Lung microvascular endothelial cell (primary cell): ENCODE measurements around the gene CHRM3. TPM values are rescaled to one million over a fixed set of nuclear protein-coding genes. Genes with fewer than 3 reads are reported as not detected.

Experiments used
- DNase-seq, 2 donors: peaks; one replicate each; pipeline versions ENCODE4 v3.0.0 to v3.0.0-alpha.2; 2010; ENCODE audit warnings: low read depth in 2 of 2
- total RNA-seq: library from RNA; depleted of rRNA; stranded (reverse); fragments of >200 nt; gene quantifications from 2 replicates; pipeline ENCODE4 v1.2.1, GENCODE V29; 2014

CHRM3 gene
- total RNA-seq, 1 donor from 2014 or later, result 0.20 TPM

DNA sequence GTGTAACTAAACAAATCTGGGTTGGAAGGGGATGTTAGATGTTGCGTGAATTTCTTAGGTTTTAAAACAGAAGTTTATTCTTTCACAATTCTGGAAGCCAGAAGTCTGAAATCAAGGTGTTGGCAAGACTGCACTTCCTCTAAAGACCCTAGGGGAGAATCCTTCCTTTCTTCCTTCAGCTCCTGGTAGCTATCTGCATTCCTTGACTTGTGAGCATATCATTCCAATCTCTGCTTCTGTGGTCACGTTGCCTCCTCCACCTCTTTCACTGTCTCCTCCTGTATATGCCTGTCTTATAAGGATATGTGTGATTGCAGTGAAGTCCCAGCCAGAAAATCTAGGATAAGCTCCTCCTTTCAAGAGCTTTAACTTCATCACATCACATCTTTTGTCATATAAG, 7.7 kb downstream of the CHRM3 start:
- DNase-seq, result no peak

GRCh38 chr1:239413916-239414315, 27.5 kb downstream of the CHRM3 start:
- no peak for DNase-seq

DNA sequence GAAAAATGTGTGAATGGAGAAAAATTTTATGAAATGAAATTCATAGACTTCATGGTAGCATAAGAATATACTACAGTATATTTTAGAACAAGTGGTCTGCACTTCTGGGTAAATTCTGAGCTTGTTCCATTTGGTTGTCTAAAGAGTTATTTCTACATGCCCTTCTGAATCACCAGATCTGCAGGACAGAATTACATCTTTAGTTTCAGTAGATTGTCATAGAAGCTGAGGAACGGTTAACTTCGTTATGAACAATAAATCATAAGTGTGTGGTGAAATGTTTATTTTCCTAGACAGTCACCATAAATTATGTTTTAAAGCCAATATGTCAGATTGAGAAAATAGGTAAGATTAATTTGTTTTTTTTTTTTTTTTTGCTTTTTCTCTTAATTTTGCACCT, 30.9 kb downstream of the CHRM3 start:
- DNase-seq, result no peak

DNA sequence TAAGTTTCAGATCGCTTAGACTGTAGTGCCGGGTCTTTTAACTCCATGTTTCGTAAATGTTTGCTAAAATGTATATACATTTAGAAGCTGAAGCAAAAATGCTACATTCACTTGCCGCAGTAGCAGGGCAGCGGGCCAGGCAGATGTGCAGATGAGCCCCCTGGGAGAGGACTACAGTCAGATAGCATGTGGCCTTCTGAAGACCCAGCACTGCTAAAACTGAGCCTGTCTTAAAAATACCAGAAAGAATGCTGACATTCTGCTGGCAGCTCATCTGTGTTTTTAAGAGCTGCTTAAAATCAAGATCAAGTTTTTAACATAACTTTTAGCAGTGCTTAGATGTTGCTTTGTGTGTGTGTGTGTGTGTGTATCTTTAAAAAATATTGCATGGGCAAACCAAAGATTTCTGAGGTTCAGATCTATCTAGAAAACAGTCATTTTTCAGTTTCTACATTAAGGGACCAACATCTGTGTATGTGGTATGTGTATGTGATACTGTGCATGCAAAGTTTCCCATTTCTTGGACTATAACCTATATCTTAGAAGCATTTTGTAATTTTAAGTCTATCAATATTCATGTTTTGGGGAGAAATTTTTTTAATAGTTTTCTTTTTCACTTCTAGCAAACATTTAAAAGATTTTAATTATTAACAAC, 31.7 kb downstream of the CHRM3 start:
- no peak for DNase-seq

- no peak for DNase-seq
Observed at GRCh38 chr1:239418681-239419080, 32.3 kb downstream of the CHRM3 start.

GRCh38 chr1:239421811-239422210, 35.4 kb downstream of the CHRM3 start:
- DNase-seq, result no peak

GRCh38 chr1:239422818-239423217, 36.5 kb downstream of the CHRM3 start:
- DNase-seq, result no peak

DNA sequence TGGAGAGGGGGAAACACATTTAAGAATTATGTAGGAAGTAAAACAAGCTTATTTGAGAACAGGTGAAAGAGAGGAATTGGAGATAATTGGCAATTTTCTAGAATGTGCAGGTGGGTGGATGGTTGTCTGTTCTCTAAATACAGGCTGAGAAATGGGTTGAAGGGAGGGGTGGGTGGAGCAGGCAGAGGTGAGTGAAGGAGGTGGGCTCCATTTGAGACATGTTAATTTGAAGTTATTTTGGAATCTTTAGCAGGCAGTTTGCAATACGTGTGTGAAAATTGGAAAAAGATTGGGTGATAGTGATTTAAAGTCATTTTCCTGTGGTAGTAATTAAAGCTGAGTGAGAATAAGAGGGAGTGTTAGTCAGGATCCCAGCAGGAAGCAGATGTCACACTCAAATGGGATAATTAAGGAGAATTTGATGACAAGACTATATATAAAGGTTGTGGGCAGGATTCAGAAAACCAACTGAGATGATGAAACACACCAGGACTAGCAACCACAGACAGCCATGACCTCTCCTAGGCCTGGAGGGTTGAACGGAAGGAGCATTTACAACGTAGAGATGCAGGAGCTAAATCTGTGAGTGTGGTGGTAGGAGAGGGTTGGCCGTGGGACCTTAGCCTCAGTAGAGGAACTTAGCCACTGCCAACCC, 40.6 kb downstream of the CHRM3 start:
- no peak for DNase-seq

GRCh38 chr1:239427712-239428111, 41.3 kb downstream of the CHRM3 start:
- DNase-seq, result no peak

DNA sequence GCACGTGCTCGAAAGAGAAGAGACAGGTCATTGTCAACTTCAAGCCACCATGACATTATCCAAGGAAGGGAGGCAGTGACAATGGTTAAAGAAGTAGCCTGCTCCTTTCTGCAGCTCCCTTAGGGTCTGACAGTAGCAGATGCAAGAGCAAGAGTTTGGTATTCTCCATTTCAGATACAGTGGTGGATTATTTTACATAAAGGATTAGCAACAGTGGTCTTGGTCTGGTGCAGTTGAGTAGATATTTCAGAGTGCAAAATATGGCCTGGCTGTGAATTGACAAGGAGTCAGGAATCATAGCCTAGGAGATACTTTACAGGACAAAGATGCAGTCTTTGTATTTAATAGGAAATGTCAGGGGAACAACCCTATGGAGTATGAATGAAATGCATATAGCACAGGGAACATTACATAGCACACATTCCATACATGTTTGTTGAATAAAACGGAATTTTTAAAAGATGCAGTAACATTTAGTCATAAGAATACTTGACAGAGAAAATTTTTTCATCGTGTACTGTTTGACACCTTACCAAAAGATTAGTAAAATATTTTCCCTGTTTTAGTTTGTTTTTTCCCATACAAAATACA, 41.8 kb downstream of the CHRM3 start:
- no peak for DNase-seq

- DNase-seq, result no peak
Observed at GRCh38 chr1:239429163-239429562, 42.8 kb downstream of the CHRM3 start.

DNA sequence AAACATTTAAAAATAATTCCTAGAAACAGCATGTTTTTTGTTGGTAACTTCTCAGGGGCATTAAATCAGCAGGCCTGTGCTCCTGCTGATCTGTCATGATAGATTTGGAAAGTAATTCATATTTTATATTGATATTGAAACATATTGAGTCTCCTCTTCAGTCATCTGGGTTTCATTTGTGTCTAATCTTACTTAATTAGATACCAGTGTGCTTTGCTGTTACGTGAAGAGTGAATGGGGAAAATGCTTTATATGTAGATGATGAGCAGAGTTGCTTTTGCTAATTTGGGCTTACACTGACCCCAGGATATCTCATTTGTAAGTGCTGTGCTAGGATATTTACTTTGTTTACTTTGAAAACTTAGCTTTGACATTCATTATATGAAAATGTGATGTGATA, 45.9 kb downstream of the CHRM3 start:
- DNase-seq, result no peak

DNA sequence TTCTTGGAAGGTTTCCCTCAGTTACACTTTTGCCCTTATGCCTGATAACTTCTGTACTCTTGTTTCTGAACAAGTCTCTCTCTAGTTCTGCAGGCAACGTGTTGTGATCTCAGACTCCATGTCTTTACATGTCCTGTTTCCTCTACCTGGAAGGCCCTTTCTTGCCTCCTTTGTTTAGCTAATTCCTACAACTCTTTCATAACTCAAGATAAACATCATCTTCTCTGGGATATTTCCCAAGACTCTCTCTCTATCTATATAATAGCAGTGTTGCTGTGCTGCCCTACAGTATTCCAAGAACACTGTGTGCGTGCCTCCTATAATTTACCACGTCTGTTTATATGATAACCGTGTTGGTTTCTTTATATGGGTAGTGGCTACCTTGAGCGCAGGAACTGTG, 47.8 kb downstream of the CHRM3 start:
- DNase-seq, result no peak
